Pancreas (tissue), 10 donors: ENCODE data around the gene UNC13C. TPM values are rescaled to one million over a fixed set of nuclear protein-coding genes. Genes with fewer than 3 reads are reported as not detected.

Experiments used
- ATAC-seq, 4 donors: fragments of 200-7000 bp; cut with Tn5 transposase; one replicate each; pipeline versions ENCODE4 v1.8.0 to v1.9.1; 2020; ENCODE audit warnings: mild to moderate bottlenecking in 4 of 4, moderate library complexity in 4 of 4
- DNase-seq, 6 donors: peaks; one replicate each; pipeline ENCODE4 v3.0.0-alpha.2; 2020
- FAIRE-seq: peaks from 2 replicates; lab custom pipeline; 2012; peaks lifted over from hg19 to GRCh38; lab: Jason Lieb, UNC
- H3K27ac ChIP-seq, 4 donors: fragments of 200-600 bp; sonication (generic); 1 replicate in 3 of 4; 2 replicates in 1 of 4; pipeline versions ENCODE4 v1.5.0 to v1.8.0; 2020
- H3K27me3 ChIP-seq, 4 donors: fragments of 200-600 bp; one replicate each; pipeline ENCODE4 v1.8.0; 2021
- H3K36me3 ChIP-seq, 3 donors: fragments of 200-600 bp; sonication (generic) in 1 of 3; one replicate each; pipeline versions ENCODE4 v1.5.0 to v1.8.0; 2020 to 2021
- H3K4me1 ChIP-seq, 3 donors: fragments of 200-600 bp; one replicate each; pipeline ENCODE4 v1.8.0; 2021
- H3K4me3 ChIP-seq, 4 donors: fragments of 200-600 bp; sonication (generic) in 2 of 4; one replicate each; pipeline versions ENCODE4 v1.5.0 to v1.8.0; 2020 to 2021
- H3K9me3 ChIP-seq, 4 donors: fragments of 200-600 bp; one replicate each; pipeline ENCODE4 v1.8.0; 2021
- CTCF ChIP-seq, 4 donors: fragments of 200-600 bp; sonication (generic) in 3 of 4; IDR thresholded peaks; one replicate each; pipeline versions ENCODE4 v1.5.0 to v1.8.0; 2021; ENCODE audit warnings: antibody characterized with exemption in 4 of 4
- WGBS, 2 donors: extraction: QIAGEN DNeasy Blood & Tissue Kit; methylation state at CpG; one replicate each; pipeline ENCODE4 v1.1.7; 2013; 5-methylcytosine and 5-hydroxymethylcytosine counted together
- intact Hi-C, 3 donors: fragments of 100-400 bp; cut with DNase I; formaldehyde crosslinking; loops; one replicate each; pipeline versions ENCODE4 v1.11.1 to v1.14.2; 2022
- polyA plus RNA-seq, 2 donors: library from polyadenylated mRNA; stranded (reverse); fragments of 200-250 nt; gene quantifications; one replicate each; pipeline ENCODE4 v1.2.3, GENCODE V29; 2013
- total RNA-seq, 6 donors: library from RNA; stranded (reverse); fragmentation: NEBNext Ultra II Directional in 4 of 6; extraction: Animal tissue kit (Norgen Biotek cat#: 25700) in 4 of 6; gene quantifications; one replicate each; pipeline versions ENCODE4 v1.2.1 to v1.2.4, GENCODE V29; 2021 to 2023
- donor health status: healthy with polysubstance abuse.
- donor health status: DM: no; HTN: no; CAD: no; lungs with moderate emphysema.
- donor health status: DM: no; HTN: no; CAD: no.
- donor health status: control.
- donor health status: control.
- donor health status: Bipolar disorder and iron deficiency.
- donor health status: DM: yes; HTN: yes; CAD: no.
- donor health status: DM: no; HTN: no; CAD: no.
- donor health status: DM: no; HTN: no; CAD: no.
- donor health status: DM: yes; HTN: yes; CAD: no.

Gene UNC13C
- total and polyA plus RNA-seq, 8 donors: under 0.01 to 0.38 (median 0.04) TPM; not detected in 2

GRCh38 chr15:54575586-54575985 lies 597.3 kb downstream of the UNC13C start:
- Histone ChIP-seq H3K27ac (no peak overlapping the region), H3K27me3 (no peaks in the 10 kb centered on the region), H3K9me3 (no peaks in the 10 kb centered on the region), H3K36me3 (no peaks in the 10 kb centered on the region), H3K4me1 (no peaks in the 10 kb centered on the region), H3K4me3 (no peak overlapping the region)
- DNase-seq (no peak), ATAC-seq (no peak), FAIRE-seq (no peak)
- 31 to 90% methylated on average over 1 of the region's 1 CpG for WGBS, 2 donors
- intact Hi-C loops: loop anchor here in 1 of 3 donors (10.0 kb wide), 1 partner anchor 59 kb away; no protein-coding TSS in a partner anchor
- no peak for TF ChIP-seq CTCF (IDR thresholded peaks at IDR 0.05)

DNA sequence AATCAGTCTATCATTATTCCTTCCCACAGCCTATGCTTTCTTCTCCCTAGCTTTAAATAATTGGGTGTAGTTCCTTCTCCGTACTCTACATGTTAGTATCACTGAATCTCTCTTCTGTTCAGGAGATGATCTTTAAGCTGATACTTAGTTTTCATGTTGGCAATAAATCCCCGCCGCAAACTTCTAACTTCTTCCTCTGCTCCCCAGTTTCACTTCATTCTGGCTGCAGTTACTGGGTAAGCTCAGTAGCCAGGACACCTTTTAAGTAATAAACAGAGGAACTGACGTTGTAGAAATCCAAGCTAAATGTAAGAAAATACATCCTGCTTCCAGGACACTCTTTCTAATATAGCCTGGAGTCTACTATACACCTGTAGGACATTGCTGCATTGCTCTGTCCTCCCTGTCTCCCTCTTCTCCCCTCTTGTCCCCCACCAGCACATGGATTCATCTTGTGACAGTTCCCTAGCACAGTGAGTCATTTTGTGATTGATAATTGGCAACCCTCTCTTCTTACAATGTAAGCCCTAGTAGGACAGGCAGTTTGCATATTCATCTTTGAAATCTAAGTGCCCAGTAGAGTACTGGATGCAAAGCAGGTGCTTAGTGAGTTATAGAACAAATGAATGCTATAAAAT lies 598.2 kb downstream of the UNC13C start:
- H3K4me3 ChIP-seq: no peak overlapping the region
- no peak for DNase-seq
- intact Hi-C loops: loop anchor here in 1 of 3 donors (10.0 kb wide), 1 partner anchor 58 kb away; no protein-coding TSS in a partner anchor
- FAIRE-seq: no peak
- no peaks in the 10 kb centered on the region for H3K9me3 ChIP-seq
- no peak for TF ChIP-seq CTCF (IDR thresholded peaks at IDR 0.05)
- no peak for ATAC-seq
- no peaks in the 10 kb centered on the region for H3K27me3 ChIP-seq
- 55 to 69% methylated on average over 4 of the region's 4 CpGs for WGBS, 2 donors
- no peak overlapping the region for H3K27ac ChIP-seq
- H3K4me1 ChIP-seq: no peaks in the 10 kb centered on the region
- no peaks in the 10 kb centered on the region for H3K36me3 ChIP-seq

GRCh38 chr15:54577476-54578250 lies 599.4 kb downstream of the UNC13C start:
- no peaks in the 10 kb centered on the region for H3K4me1 ChIP-seq
- no peaks in the 10 kb centered on the region for H3K27me3 ChIP-seq
- WGBS, 2 donors: 41 to 57% methylated on average over 4 of the region's 4 CpGs
- DNase-seq: no peak
- no peaks in the 10 kb centered on the region for H3K36me3 ChIP-seq
- no peaks in the 10 kb centered on the region for H3K9me3 ChIP-seq
- no peak for TF ChIP-seq CTCF (IDR thresholded peaks at IDR 0.05)
- ATAC-seq: no peak
- no peak overlapping the region for H3K27ac ChIP-seq
- no peak overlapping the region for H3K4me3 ChIP-seq
- FAIRE-seq: no peak
- intact Hi-C loops: loop anchor here in 1 of 3 donors (10.0 kb wide), 1 partner anchor 57 kb away; no protein-coding TSS in a partner anchor

DNA sequence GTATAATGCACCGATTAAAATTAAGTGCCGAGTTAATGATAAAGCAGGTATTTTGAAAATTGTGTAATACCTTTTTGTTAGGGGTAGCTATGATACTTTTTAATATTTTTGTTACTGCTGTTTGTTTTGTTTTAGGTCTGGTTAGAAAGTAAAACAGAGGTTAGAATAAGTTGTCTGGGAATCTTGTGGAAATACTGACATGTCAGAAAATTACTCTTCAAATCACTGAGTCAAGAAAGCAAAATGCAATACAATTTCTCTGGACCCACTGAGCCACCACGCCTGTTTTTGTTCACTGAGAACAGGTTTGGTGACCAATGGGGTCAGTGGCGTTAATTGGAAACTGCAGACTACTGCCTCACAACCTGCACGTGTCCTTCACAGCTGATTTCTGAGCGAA lies 601.6 kb downstream of the UNC13C start:
- H3K9me3 ChIP-seq: no peaks in the 10 kb centered on the region
- no peak overlapping the region for H3K27ac ChIP-seq
- 67 to 72% methylated on average over 6 of the region's 6 CpGs for WGBS, 2 donors
- intact Hi-C loops: loop anchor here in 1 of 3 donors (10.0 kb wide), 1 partner anchor 55 kb away; no protein-coding TSS in a partner anchor
- H3K4me3 ChIP-seq: no peak overlapping the region
- no peaks in the 10 kb centered on the region for H3K4me1 ChIP-seq
- ATAC-seq: no peak
- FAIRE-seq: no peak
- no peaks in the 10 kb centered on the region for H3K27me3 ChIP-seq
- no peak for DNase-seq
- no peak for TF ChIP-seq CTCF (IDR thresholded peaks at IDR 0.05)
- no peaks in the 10 kb centered on the region for H3K36me3 ChIP-seq
